Loucy (cell line): ENCODE results near the gene ZDHHC11.
"Not testable (repeated sequence)": the region's sequence is repeated elsewhere in the genome, so short reads cannot be mapped to it uniquely, and the experiment has no call there.

Source experiments
- CTCF ChIP-seq: fragments of 200-600 bp; sonication (generic); conservative IDR thresholded peaks from 2 replicates; pipeline ENCODE4 v1.5.1; 2014; ENCODE audit warnings: mild to moderate bottlenecking, antibody characterized with exemption, low read length
- EZH2phosphoT487 ChIP-seq: fragments of 200-600 bp; IDR thresholded peaks from 2 replicates; pipeline ENCODE4 v1.6.1; 2018; ENCODE audit warnings: antibody characterized with exemption, mild to moderate bottlenecking, moderate library complexity, borderline replicate concordance

- TF ChIP-seq CTCF, EZH2phosphoT487: not testable (repeated sequence)
Observed at GRCh38 chr5:783881-784427, 66.8 kb downstream of the ZDHHC11 start.
